Stomach (tissue), 4 donors: ENCODE data around the gene CHCHD3.
"Not testable (repeated sequence)": the region's sequence is repeated elsewhere in the genome, so short reads cannot be mapped to it uniquely, and the experiment has no call there.

ENCODE experiments used
- CTCF ChIP-seq, 7 experiments: fragments of 450-650 bp in 4 of 7; fragments of 200-600 bp in 3 of 7; sonication (generic) in 3 of 7; IDR thresholded peaks; one replicate each; pipeline ENCODE4 v1.5.1; 2016 to 2019; ENCODE audit warnings: antibody characterized with exemption in 7 of 7, control low read depth in 2 of 7, mild to moderate bottlenecking in 1 of 7
- POLR2A ChIP-seq, 4 donors: fragments of 450-650 bp; IDR thresholded peaks; one replicate each; pipeline ENCODE4 v1.6.1; 2016; ENCODE audit warnings: antibody characterized with exemption in 4 of 4, control low read depth in 2 of 4, mild to moderate bottlenecking in 1 of 4, moderate library complexity in 1 of 4

DNA sequence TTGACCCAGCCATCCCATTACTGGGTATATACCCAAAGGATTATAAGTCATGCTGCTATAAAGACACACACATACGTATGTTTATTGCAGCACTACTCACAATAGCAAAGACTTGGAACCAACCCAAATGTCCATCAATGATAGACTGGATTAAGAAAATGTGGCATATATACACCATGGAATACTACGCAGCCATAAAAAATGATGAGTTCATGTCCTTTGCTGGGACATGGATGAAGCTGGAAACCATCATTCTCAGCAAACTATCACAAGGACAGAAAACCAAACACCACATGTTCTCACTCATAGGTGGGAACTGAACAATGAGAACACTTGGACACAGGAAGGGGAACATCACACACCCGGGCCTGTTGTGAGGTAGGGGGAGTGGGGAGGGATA is 179.6 kb downstream of the CHCHD3 start:
- TF ChIP-seq CTCF, POLR2A (IDR thresholded peaks at IDR 0.05): not testable (repeated sequence)
